ENCODE results near the gene PCYT2.

PCYT2 gene

GRCh38 chr17:81906476-81907218 is 4.6 kb downstream of the PCYT2 start:
- Histone ChIP-seq H3K27me3 (replicated peaks) (no peaks in the 10 kb centered on the region), H3K4me3 (ENCODE audit: low read depth, low read length) (no peak overlapping the region), H3K27ac (no peak overlapping the region), H3K36me3 (replicated peaks) (no peaks in the 10 kb centered on the region)
- no peak for DNase-seq
- TF ChIP-seq, protein P1, sequence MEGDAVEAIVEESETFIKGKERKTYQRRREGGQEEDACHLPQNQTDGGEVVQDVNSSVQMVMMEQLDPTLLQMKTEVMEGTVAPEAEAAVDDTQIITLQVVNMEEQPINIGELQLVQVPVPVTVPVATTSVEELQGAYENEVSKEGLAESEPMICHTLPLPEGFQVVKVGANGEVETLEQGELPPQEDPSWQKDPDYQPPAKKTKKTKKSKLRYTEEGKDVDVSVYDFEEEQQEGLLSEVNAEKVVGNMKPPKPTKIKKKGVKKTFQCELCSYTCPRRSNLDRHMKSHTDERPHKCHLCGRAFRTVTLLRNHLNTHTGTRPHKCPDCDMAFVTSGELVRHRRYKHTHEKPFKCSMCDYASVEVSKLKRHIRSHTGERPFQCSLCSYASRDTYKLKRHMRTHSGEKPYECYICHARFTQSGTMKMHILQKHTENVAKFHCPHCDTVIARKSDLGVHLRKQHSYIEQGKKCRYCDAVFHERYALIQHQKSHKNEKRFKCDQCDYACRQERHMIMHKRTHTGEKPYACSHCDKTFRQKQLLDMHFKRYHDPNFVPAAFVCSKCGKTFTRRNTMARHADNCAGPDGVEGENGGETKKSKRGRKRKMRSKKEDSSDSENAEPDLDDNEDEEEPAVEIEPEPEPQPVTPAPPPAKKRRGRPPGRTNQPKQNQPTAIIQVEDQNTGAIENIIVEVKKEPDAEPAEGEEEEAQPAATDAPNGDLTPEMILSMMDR (IDR thresholded peaks at IDR 0.05; ENCODE audit: low read depth, low read length, missing control alignments) = peak; percentile 26
- in situ Hi-C loops (cut with HindIII; ENCODE audit: low pct_ligation_motif_present, low sequenced_read_pairs) = no loop called here

GRCh38 chr17:81905993-81906392 is 5.2 kb downstream of the PCYT2 start:
- DNase-seq = no peak
- TF ChIP-seq, protein P1 (IDR thresholded peaks at IDR 0.05; ENCODE audit: low read depth, low read length, missing control alignments) = no peak
- Histone ChIP-seq H3K4me3 (ENCODE audit: low read depth, low read length) (no peak overlapping the region), H3K36me3 (replicated peaks) (no peaks in the 10 kb centered on the region), H3K27me3 (replicated peaks) (no peaks in the 10 kb centered on the region), H3K27ac (no peak overlapping the region)
- in situ Hi-C loops (cut with HindIII; ENCODE audit: low pct_ligation_motif_present, low sequenced_read_pairs) = no loop called here

- Histone ChIP-seq H3K27ac (no peak overlapping the region), H3K4me3 (ENCODE audit: low read depth, low read length) (no peak overlapping the region), H3K27me3 (replicated peaks) (no peaks in the 10 kb centered on the region), H3K36me3 (replicated peaks) (no peaks in the 10 kb centered on the region)
- TF ChIP-seq, protein P1 (IDR thresholded peaks at IDR 0.05; ENCODE audit: low read depth, low read length, missing control alignments) = no peak
- in situ Hi-C loops (cut with HindIII; ENCODE audit: low pct_ligation_motif_present, low sequenced_read_pairs) = no loop called here
- DNase-seq = no peak
Observed at GRCh38 chr17:81905424-81905875, 5.7 kb downstream of the PCYT2 start.

DNA sequence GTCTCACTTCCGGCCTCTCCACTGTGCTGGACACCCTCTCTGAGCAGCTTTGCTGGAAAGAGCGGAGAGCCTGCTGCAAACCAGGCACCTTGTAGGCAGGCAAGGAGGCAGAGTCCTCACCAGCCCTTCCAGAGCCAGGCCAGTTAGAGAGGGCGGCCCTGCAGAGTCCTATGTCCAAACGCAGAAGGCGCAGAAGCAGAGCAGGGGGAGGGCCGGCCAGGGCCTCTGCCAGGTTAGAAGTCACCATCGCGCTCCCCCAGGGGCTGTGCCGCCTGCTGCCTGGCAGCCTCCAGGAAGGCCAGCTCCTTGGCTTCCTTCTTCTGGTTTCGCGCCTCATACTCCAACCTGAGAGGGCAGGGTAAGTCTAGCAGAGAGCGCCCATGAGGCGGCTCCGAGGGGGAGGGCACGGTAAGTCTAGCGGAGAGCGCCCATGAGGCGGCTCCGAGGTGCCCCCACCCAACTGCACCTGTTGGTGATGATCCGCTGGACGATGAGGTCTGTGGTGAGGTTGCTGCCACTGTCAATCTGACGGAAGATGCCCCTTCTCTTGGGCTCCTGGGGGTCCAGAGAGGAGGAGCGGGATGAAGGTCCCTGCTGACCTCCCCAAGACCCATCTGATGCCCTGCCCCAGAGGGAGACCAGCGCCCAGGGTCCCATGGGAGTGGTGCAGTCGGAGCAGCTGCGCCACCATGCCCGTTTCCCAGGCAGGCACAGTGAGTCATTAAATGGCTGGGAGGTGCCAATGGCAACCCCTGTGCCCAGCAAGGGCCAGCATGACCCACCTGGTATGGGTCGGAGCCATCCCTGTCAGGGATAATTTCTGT is 6.4 kb downstream of the PCYT2 start:
- TF ChIP-seq, protein P1 (IDR thresholded peaks at IDR 0.05; ENCODE audit: low read depth, low read length, missing control alignments) = no peak
- in situ Hi-C loops (cut with HindIII; ENCODE audit: low pct_ligation_motif_present, low sequenced_read_pairs) = no loop called here

GRCh38 chr17:81903896-81904599 is 7.2 kb downstream of the PCYT2 start:
- no peaks in the 10 kb centered on the region for H3K27me3 ChIP-seq (replicated peaks)
- H3K4me3 ChIP-seq (ENCODE audit: low read depth, low read length) = no peak overlapping the region
- H3K36me3 ChIP-seq (replicated peaks) = peaks cover 6% of the 10 kb centered on the region
- TF ChIP-seq, protein P1 (IDR thresholded peaks at IDR 0.05; ENCODE audit: low read depth, low read length, missing control alignments) = no peak
- no peak overlapping the region for H3K27ac ChIP-seq
- in situ Hi-C loops (cut with HindIII; ENCODE audit: low pct_ligation_motif_present, low sequenced_read_pairs) = no loop called here
- no peak for DNase-seq

More for the DNA sequence above, 6.4 kb downstream of the PCYT2 start:
- Histone ChIP-seq H3K36me3 (replicated peaks) (peaks cover 3% of the 10 kb centered on the region), H3K27me3 (replicated peaks) (no peaks in the 10 kb centered on the region), H3K4me3 (ENCODE audit: low read depth, low read length) (no peak overlapping the region), H3K27ac (no peak overlapping the region)
- DNase-seq = no peak
